T1000 (cell line): ENCODE measurements around the gene GPR83.
"Not testable (repeated sequence)": the region's sequence is repeated elsewhere in the genome, so short reads cannot be mapped to it uniquely, and the experiment has no call there.

Experiments used
- DNase-seq: peaks from one replicate; lab custom pipeline; 2025; ENCODE audit warnings: mixed read lengths; lab: John Stamatoyannopoulos, UW

GPR83 gene

GRCh38 chr11:94400839-94401772, at the start of gene GPR83:
TSS of gene GPR83 (minus strand) at chr11:94401419. CDS start at chr11:94401247, 172 bp downstream.
- DNase-seq: no peak

- DNase-seq: no peak
Observed at GRCh38 chr11:94450048-94450447, 48.8 kb upstream of the GPR83 start.

GRCh38 chr11:94449437-94449836, 48.2 kb upstream of the GPR83 start:
- no peak for DNase-seq

GRCh38 chr11:94449029-94449428, 47.8 kb upstream of the GPR83 start:
- no peak for DNase-seq

GRCh38 chr11:94447149-94447548, 45.9 kb upstream of the GPR83 start:
- DNase-seq: no peak

GRCh38 chr11:94445641-94446040, 44.4 kb upstream of the GPR83 start:
- no peak for DNase-seq

- no peak for DNase-seq
Observed at GRCh38 chr11:94433049-94433448, 31.8 kb upstream of the GPR83 start.

- DNase-seq: no peak
Observed at GRCh38 chr11:94424662-94425061, 23.4 kb upstream of the GPR83 start.

- DNase-seq: no peak
Observed at GRCh38 chr11:94424011-94424410, 22.8 kb upstream of the GPR83 start.

- DNase-seq: no peak
Observed at GRCh38 chr11:94423507-94423906, 22.3 kb upstream of the GPR83 start.

- DNase-seq: no peak
Observed at GRCh38 chr11:94418123-94418765, 17.0 kb upstream of the GPR83 start.

GRCh38 chr11:94417386-94417987, 16.3 kb upstream of the GPR83 start:
- no peak for DNase-seq

GRCh38 chr11:94405062-94405833, 4.0 kb upstream of the GPR83 start:
- no peak for DNase-seq

- no peak for DNase-seq
Observed at GRCh38 chr11:94402355-94402754, 1.1 kb upstream of the GPR83 start.

- DNase-seq: no peak
Observed at GRCh38 chr11:94401773-94402265, 600 bp upstream of the GPR83 start.

- DNase-seq: no peak
Observed at GRCh38 chr11:94400457-94400838, 771 bp downstream of the GPR83 start.

GRCh38 chr11:94400050-94400449, 1.2 kb downstream of the GPR83 start:
- no peak for DNase-seq

- DNase-seq: no peak
Observed at GRCh38 chr11:94398101-94398500, 3.1 kb downstream of the GPR83 start.

GRCh38 chr11:94396282-94396681, 4.9 kb downstream of the GPR83 start:
- no peak for DNase-seq

GRCh38 chr11:94391937-94392336, 9.3 kb downstream of the GPR83 start:
- DNase-seq: not testable (repeated sequence)

GRCh38 chr11:94379613-94380012, 21.6 kb downstream of the GPR83 start:
- DNase-seq: no peak

- no peak for DNase-seq
Observed at GRCh38 chr11:94376841-94377240, 24.4 kb downstream of the GPR83 start.
